Endodermal cell (in vitro differentiated cells): Measurements from ENCODE around the gene AUTS2. TPM values are rescaled to one million over a fixed set of nuclear protein-coding genes. Genes with fewer than 3 reads are reported as not detected.

ENCODE experiments used
- DNase-seq: peaks from one replicate; pipeline ENCODE4 v3.0.0-alpha.2; 2017
- H3K27ac ChIP-seq: 2 replicates; pipeline ENCODE4 v1.5.1; 2013; ENCODE audit warnings: mild to moderate bottlenecking, low read depth, low read length, moderate library complexity
- H3K27me3 ChIP-seq: 2 replicates; pipeline ENCODE4 v1.6.1; 2013; ENCODE audit warnings: mild to moderate bottlenecking, low read length, moderate library complexity; ENCODE audit not compliant: insufficient read depth, control insufficient read depth, poor library complexity, severe bottlenecking
- H3K36me3 ChIP-seq: 2 replicates; pipeline ENCODE4 v1.7.0; 2013; ENCODE audit warnings: mild to moderate bottlenecking, low read length, moderate library complexity; ENCODE audit not compliant: control insufficient read depth, insufficient read depth
- H3K4me1 ChIP-seq: one replicate; pipeline ENCODE4 v1.7.0; 2013; ENCODE audit warnings: low read length; ENCODE audit not compliant: control insufficient read depth, insufficient read depth
- H3K4me3 ChIP-seq: 2 replicates; pipeline ENCODE4 v1.5.1; 2013; ENCODE audit warnings: mild to moderate bottlenecking, low read length, moderate library complexity
- H3K9ac ChIP-seq: 2 replicates; pipeline ENCODE4 v1.6.1; 2013; ENCODE audit warnings: mild to moderate bottlenecking, low read length, moderate library complexity; ENCODE audit not compliant: poor library complexity, severe bottlenecking; ENCODE audit errors: extremely low read depth
- H3K9me3 ChIP-seq: 2 replicates; pipeline ENCODE4 v1.6.1; 2013; ENCODE audit warnings: mild to moderate bottlenecking, low read length, moderate library complexity; ENCODE audit not compliant: control insufficient read depth
- H3K27ac Mint-ChIP-seq: 2 replicates; pipeline ENCODE4 v1.8.0; 2020; ENCODE audit warnings: mixed read lengths
- H3K27me3 Mint-ChIP-seq: 2 replicates; pipeline ENCODE4 v1.8.0; 2021; ENCODE audit warnings: mild to moderate bottlenecking, mixed read lengths; ENCODE audit not compliant: insufficient read depth
- H3K36me3 Mint-ChIP-seq: 2 replicates; pipeline ENCODE4 v1.8.0; 2020; ENCODE audit warnings: low read depth, mixed read lengths
- H3K4me1 Mint-ChIP-seq: 2 replicates; pipeline ENCODE4 v1.8.0; 2020; ENCODE audit warnings: mixed read lengths
- H3K4me3 Mint-ChIP-seq: 2 replicates; pipeline ENCODE4 v1.8.0; 2020; ENCODE audit warnings: mild to moderate bottlenecking, moderate library complexity, mixed read lengths
- H3K9me3 Mint-ChIP-seq: 2 replicates; pipeline ENCODE4 v1.8.0; 2020; ENCODE audit warnings: mild to moderate bottlenecking, mixed read lengths
- WGBS, 2 experiments: methylation state at CpG; one replicate each; pipeline versions ENCODE4 v1.1.5 to v1.1.7; 2013; ENCODE audit warnings: missing lambda C conversion rate in 2 of 2, mixed read lengths in 1 of 2; ENCODE audit not compliant: insufficient coverage in 1 of 2, insufficient read length in 1 of 2; 5-methylcytosine and 5-hydroxymethylcytosine counted together
- total RNA-seq, 2 donors: library from RNA; stranded (reverse); fragmentation: NEBNext Ultra II Directional in 1 of 2; extraction: Animal tissue kit (Norgen Biotek cat#: 25700) in 1 of 2; gene quantifications; 2 replicates in 1 of 2; 3 replicates in 1 of 2; pipeline ENCODE4 v1.2.1, GENCODE V29; 2021
- TF ChIP-seq, protein P1 (sequence below): fragments of 200-600 bp; sonication (generic); conservative IDR thresholded peaks from 2 replicates; pipeline ENCODE4 v1.5.0; 2021; ENCODE audit warnings: antibody characterized with exemption, mild to moderate bottlenecking

The AUTS2 gene
- total RNA-seq, 2 donors from 2014 or later: 76.8 to 106 TPM

DNA sequence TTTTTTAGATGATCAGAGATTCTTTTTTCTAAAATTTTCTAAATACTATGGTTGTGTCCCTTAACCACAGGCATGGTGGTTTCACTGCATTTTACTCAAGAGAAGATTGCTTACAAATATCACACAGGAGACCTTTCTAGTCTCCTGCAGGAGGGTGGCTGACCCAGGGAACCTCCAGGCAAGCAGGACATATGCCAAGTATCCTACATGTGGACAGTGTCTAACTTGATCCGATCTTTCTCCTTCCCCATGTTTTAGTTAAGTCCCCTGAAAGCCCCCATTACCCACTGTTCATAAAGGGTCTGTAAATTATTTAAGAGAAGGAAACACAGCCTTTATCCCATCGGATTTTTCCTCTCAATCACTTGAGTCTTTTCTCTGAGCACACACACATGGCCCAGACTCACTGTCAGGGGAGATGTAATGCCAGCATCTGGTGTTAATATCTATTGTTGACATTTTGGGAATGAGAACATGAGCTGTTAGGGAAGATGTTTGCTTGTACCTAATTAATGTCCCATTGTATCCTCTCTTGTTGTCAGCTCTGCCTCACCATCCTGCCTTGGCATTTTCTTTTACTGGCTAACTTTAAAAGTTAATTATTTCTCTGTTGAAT lies 755.2 kb downstream of the AUTS2 start:
- H3K4me3 Mint-ChIP-seq: no peak overlapping the region
- TF ChIP-seq, protein P1, sequence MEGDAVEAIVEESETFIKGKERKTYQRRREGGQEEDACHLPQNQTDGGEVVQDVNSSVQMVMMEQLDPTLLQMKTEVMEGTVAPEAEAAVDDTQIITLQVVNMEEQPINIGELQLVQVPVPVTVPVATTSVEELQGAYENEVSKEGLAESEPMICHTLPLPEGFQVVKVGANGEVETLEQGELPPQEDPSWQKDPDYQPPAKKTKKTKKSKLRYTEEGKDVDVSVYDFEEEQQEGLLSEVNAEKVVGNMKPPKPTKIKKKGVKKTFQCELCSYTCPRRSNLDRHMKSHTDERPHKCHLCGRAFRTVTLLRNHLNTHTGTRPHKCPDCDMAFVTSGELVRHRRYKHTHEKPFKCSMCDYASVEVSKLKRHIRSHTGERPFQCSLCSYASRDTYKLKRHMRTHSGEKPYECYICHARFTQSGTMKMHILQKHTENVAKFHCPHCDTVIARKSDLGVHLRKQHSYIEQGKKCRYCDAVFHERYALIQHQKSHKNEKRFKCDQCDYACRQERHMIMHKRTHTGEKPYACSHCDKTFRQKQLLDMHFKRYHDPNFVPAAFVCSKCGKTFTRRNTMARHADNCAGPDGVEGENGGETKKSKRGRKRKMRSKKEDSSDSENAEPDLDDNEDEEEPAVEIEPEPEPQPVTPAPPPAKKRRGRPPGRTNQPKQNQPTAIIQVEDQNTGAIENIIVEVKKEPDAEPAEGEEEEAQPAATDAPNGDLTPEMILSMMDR: no peak
- H3K9me3 Mint-ChIP-seq: no peaks in the 10 kb centered on the region
- Histone ChIP-seq H3K4me1 (peaks cover 3% of the 10 kb centered on the region), H3K9me3 (peaks cover 6% of the 10 kb centered on the region), H3K9ac (no peak overlapping the region), H3K27me3 (no peaks in the 10 kb centered on the region), H3K36me3 (peaks cover 5% of the 10 kb centered on the region), H3K4me3 (no peak overlapping the region), H3K27ac (no peak overlapping the region)
- no peaks in the 10 kb centered on the region for H3K27me3 Mint-ChIP-seq
- H3K27ac Mint-ChIP-seq: peak overlapping the region; percentile 13
- peaks cover 10% of the 10 kb centered on the region for H3K36me3 Mint-ChIP-seq
- no peak for DNase-seq
- WGBS, 2 experiments: 90 to 93% methylated on average over 2 of the region's 2 CpGs
- peaks cover 29% of the 10 kb centered on the region for H3K4me1 Mint-ChIP-seq

DNA sequence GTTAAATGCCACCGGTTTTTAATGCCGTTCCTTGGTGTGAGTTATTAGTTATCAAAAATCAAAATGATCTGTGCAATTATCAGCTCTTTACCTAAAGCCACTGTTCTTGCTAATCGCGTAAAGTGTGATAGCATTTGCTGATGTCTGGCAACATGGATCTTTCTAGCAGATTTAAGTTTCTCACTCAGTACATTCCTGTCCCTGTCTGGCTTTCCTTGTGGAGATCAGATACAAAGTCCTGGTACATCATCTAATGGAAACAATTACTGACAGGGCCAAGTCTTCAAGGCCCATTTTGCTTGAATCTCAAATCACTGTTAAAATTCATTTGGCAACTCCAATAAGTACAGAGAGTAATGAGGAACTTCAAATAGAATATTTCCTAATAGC lies 755.7 kb downstream of the AUTS2 start:
- H3K27ac Mint-ChIP-seq: no peak overlapping the region
- peaks cover 10% of the 10 kb centered on the region for H3K36me3 Mint-ChIP-seq
- WGBS, 2 experiments: 76 to 95% methylated on average over 2 to 4 of the region's 4 CpGs
- no peak overlapping the region for H3K4me3 Mint-ChIP-seq
- no peaks in the 10 kb centered on the region for H3K9me3 Mint-ChIP-seq
- no peaks in the 10 kb centered on the region for H3K27me3 ChIP-seq
- peaks cover 6% of the 10 kb centered on the region for H3K9me3 ChIP-seq
- DNase-seq: no peak
- no peaks in the 10 kb centered on the region for H3K27me3 Mint-ChIP-seq
- TF ChIP-seq, protein P1: no peak
- H3K4me1 ChIP-seq: peaks cover 3% of the 10 kb centered on the region
- peaks cover 29% of the 10 kb centered on the region for H3K4me1 Mint-ChIP-seq
- peaks cover 5% of the 10 kb centered on the region for H3K36me3 ChIP-seq
- no peak overlapping the region for H3K9ac ChIP-seq
- H3K27ac ChIP-seq: no peak overlapping the region
- H3K4me3 ChIP-seq: no peak overlapping the region

- no peak for DNase-seq
- H3K9ac ChIP-seq: no peak overlapping the region
- peaks cover 6% of the 10 kb centered on the region for H3K9me3 ChIP-seq
- H3K36me3 ChIP-seq: peaks cover 5% of the 10 kb centered on the region
- H3K27me3 Mint-ChIP-seq: no peaks in the 10 kb centered on the region
- H3K27ac Mint-ChIP-seq: no peak overlapping the region
- H3K4me1 Mint-ChIP-seq: peaks cover 29% of the 10 kb centered on the region
- H3K36me3 Mint-ChIP-seq: peaks cover 10% of the 10 kb centered on the region
- H3K27ac ChIP-seq: no peak overlapping the region
- WGBS, 2 experiments: 73 to 90% methylated on average over 4 to 8 of the region's 8 CpGs
- no peaks in the 10 kb centered on the region for H3K9me3 Mint-ChIP-seq
- no peak overlapping the region for H3K4me3 ChIP-seq
- no peaks in the 10 kb centered on the region for H3K27me3 ChIP-seq
- TF ChIP-seq, protein P1: no peak
- H3K4me1 ChIP-seq: peaks cover 3% of the 10 kb centered on the region
- no peak overlapping the region for H3K4me3 Mint-ChIP-seq
Measured at GRCh38 chr7:70354409-70355169, 756.3 kb downstream of the AUTS2 start.
